Transverse colon (tissue), 4 donors: ENCODE results near the gene ZNF622. TPM values are rescaled to one million over a fixed set of nuclear protein-coding genes. Genes with fewer than 3 reads are reported as not detected.

ENCODE experiments used
- DNase-seq: peaks from one replicate; pipeline ENCODE4 v3.0.0-alpha.2; 2019
- H3K27ac ChIP-seq, 4 donors: fragments of 200-600 bp; sonication (generic); 2 replicates each; pipeline ENCODE4 v1.5.1; 2016 to 2018; ENCODE audit warnings: inconsistent platforms in 4 of 4
- H3K27me3 ChIP-seq: fragments of 200-600 bp; sonication (generic); 2 replicates; pipeline ENCODE4 v1.5.1; 2017; ENCODE audit warnings: inconsistent platforms
- H3K36me3 ChIP-seq, 4 donors: fragments of 200-600 bp; sonication (generic); 2 replicates each; pipeline ENCODE4 v1.5.1; 2017 to 2019; ENCODE audit warnings: inconsistent platforms in 4 of 4
- H3K4me1 ChIP-seq, 4 donors: fragments of 200-600 bp; sonication (generic); 2 replicates each; pipeline ENCODE4 v1.5.1; 2017 to 2020; ENCODE audit warnings: inconsistent platforms in 4 of 4
- H3K4me3 ChIP-seq, 4 donors: fragments of 200-600 bp; sonication (generic); 1 replicate in 1 of 4; 2 replicates in 3 of 4; pipeline versions ENCODE4 v1.5.1 to v1.6.1; 2017 to 2019; ENCODE audit warnings: inconsistent platforms in 4 of 4
- H3K9me3 ChIP-seq, 2 donors: fragments of 200-600 bp; sonication (generic); 2 replicates each; pipeline ENCODE4 v1.5.1; 2017 to 2019; ENCODE audit warnings: inconsistent platforms in 2 of 2
- CTCF ChIP-seq, 5 experiments: fragments of 200-600 bp in 3 of 5; fragments of 450-650 bp in 2 of 5; sonication (generic) in 3 of 5; IDR thresholded peaks; 1 replicate in 2 of 5; 2 replicates in 3 of 5; pipeline ENCODE4 v1.5.1; 2016 to 2017; ENCODE audit warnings: antibody characterized with exemption in 5 of 5, inconsistent platforms in 3 of 5, mild to moderate bottlenecking in 2 of 5, moderate library complexity in 1 of 5
- EP300 ChIP-seq: sonication (generic); formaldehyde crosslinking; IDR thresholded peaks from one replicate; pipeline ENCODE4 v1.6.1; 2017; ENCODE audit warnings: antibody characterized with exemption, low read depth
- POLR2A ChIP-seq: fragments of 450-650 bp; IDR thresholded peaks from one replicate; pipeline ENCODE4 v1.6.1; 2016; ENCODE audit warnings: antibody characterized with exemption, mild to moderate bottlenecking, moderate library complexity
- POLR2AphosphoS5 ChIP-seq, 3 donors: sonication (generic); formaldehyde crosslinking; IDR thresholded peaks; one replicate each; pipeline ENCODE4 v1.6.1; 2016; ENCODE audit warnings: antibody characterized with exemption in 3 of 3
- WGBS, 2 donors: methylation state at CpG; one replicate each; pipeline ENCODE4 v1.1.5; 2018; ENCODE audit warnings: low coverage in 1 of 2; 5-methylcytosine and 5-hydroxymethylcytosine counted together
- in situ Hi-C, 4 donors: fragments of 200-750 bp; cut with MboI; loops; one replicate each; pipeline versions ENCODE4 v1.15.0 to v1.15.1; 2017; ENCODE audit warnings: low sequenced_read_pairs in 3 of 4, low pct_ligation_motif_present in 1 of 4, low pct_unique_long_range_greater_than_20kb in 1 of 4
- intact Hi-C: fragments of 100-400 bp; cut with DNase I; formaldehyde crosslinking; loops from one replicate; pipeline ENCODE4 v1.15.1; 2023; ENCODE audit warnings: low total_unique reads
- total RNA-seq, 4 donors: library from RNA; depleted of rRNA; stranded (reverse); fragments of >200 nt; gene quantifications; one replicate each; pipeline ENCODE4 v1.1.0, GENCODE V29; 2016

The ZNF622 gene
- total RNA-seq = 100 to 1,000 TPM in 1 of 4 donors, 10 to 100 TPM in 3; 21.3 to 137 (median 48.2) TPM

DNA sequence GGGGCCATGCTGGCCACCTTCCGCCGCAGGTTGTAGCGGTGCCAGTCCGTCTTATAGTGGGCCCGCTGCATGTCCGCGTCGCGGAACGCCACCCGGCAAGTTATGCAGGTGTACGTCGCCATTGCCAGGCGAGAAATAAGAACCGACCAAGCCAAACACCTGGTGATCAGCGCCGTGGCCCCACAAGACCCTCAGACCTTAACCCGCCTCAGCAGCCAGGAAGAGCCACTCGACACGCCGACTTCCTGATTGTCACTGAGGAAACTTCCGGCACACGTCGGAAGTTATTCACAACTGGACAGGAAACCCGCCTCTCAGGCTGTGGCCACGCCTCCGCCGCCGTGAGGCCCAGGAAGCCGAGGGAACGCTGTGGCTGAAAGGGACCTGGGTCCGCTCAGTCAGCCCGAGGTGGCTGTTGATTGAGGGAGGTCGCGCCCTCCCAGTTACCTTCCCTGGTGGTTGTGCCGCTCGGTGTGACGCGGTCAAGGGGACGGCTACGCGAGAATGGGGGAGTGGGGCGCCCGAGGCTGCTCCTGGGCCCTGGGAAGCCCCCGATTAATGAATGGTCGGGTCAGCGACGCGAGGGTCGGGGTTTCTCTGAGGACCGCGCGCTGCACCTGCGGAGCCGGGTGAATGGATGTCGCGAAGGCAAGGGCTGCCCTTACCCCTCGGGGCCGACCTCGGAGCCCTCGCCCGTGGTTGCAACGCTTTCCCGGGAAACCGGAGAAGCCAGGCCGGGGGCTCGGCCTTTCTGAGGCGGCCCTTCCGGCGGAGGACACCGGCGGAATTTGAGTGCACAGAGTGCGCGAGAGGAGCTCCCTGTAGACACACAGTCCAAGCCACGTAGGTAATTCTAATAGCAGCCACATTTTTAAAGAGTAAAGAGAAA, at the start of gene ZNF622:
TSS of gene ZNF622 (minus strand) at position 257 of the 889 bp plus-strand sequence. CDS start at position 122, 135 bp downstream.
- Histone ChIP-seq H3K4me3 (peak within 1 kb of the TSS; percentile 47 to 86 (median 81)), H3K27me3 (no peaks in the 10 kb centered on the region), H3K36me3 (peaks cover 0 to 25% (median 12%) of the 10 kb centered on the region in 4 donors), H3K9me3 (no peaks in the 10 kb centered on the region), H3K27ac (peak within 1 kb of the TSS; percentile 84 to 91 (median 89)), H3K4me1 (peaks cover 9 to 56% (median 46%) of the 10 kb centered on the region in 4 donors)
- peak; percentile 94 for DNase-seq
- in situ Hi-C loops (no loop called here), intact Hi-C loops (no loop called here)
- WGBS, 2 donors = 0 to 10% methylated on average over 2 to 43 of the region's 75 CpGs
- TF ChIP-seq POLR2AphosphoS5 (IDR thresholded peaks at IDR 0.05) = peak; percentile 95 to 98 (median 97)
- peak; percentile 92 for TF ChIP-seq POLR2A
- TF ChIP-seq CTCF (IDR thresholded peaks at IDR 0.05) = no peak

- no peak for DNase-seq
- no peaks in the 10 kb centered on the region for H3K27me3 ChIP-seq
- no peak for TF ChIP-seq POLR2A
- peak overlapping the region in 1 of 4 donors; percentile 90 for H3K27ac ChIP-seq
- peaks cover 0 to 23% (median 4%) of the 10 kb centered on the region in 4 donors for H3K4me1 ChIP-seq
- H3K9me3 ChIP-seq = no peaks in the 10 kb centered on the region
- H3K4me3 ChIP-seq = no peak overlapping the region
- H3K36me3 ChIP-seq = no peaks in the 10 kb centered on the region
- in situ Hi-C loops (no loop called here), intact Hi-C loops (no loop called here)
- 85 to 87% methylated on average over 3 of the region's 3 CpGs for WGBS, 2 donors
Measured at GRCh38 chr5:16510098-16510497, 44.5 kb upstream of the ZNF622 start.

DNA sequence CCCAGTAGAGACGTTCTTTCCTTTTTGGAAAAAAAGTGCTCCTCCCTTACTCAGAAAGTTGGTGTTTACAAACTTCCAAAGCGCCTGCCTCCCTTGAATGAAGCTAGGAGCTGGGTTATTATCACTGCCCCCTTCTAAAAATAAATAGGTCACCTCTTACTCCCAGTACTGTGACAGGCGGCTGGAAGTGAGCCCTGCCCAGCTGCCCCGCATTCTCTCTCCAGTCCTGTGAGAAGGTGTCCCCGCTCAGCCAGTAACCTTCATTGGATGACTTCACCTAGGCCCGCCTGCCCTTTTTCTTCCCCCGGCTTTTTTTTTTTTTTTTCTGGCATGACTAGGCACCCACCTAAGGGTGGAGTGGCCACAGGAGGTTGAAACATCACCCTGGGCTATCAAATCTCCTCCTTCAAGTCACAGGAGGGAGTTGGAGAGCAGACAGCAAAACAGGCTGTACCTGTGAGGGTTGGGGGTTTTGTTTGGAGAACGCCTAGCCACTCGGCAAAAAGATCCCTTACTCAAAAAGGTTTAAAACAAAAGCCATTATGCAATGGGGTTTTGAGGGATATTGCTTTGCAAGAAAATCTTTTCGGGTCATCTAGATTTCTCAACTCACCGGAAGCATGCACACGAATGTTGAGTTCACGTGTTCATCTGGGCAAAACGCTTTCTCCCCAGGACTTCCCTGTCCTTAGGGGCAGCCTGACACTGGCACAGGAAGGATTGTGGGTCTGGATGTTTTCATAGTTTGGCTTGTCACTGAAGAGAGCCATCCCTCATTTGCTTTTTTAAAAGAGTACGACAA, 43.3 kb upstream of the ZNF622 start:
- Histone ChIP-seq H3K4me3 (peak overlapping the region in 2 of 4 donors; percentile 21 to 49), H3K4me1 (peaks cover 0 to 23% (median 4%) of the 10 kb centered on the region in 4 donors), H3K9me3 (no peaks in the 10 kb centered on the region), H3K36me3 (no peaks in the 10 kb centered on the region), H3K27me3 (no peaks in the 10 kb centered on the region), H3K27ac (peak overlapping the region in 3 of 4 donors; percentile 46 to 90 (median 82))
- 45 to 65% methylated on average over 4 to 15 of the region's 15 CpGs for WGBS, 2 donors
- no peak for TF ChIP-seq CTCF (IDR thresholded peaks at IDR 0.05)
- peak; percentile 87 for TF ChIP-seq POLR2A
- peak in 1 of 3 donors; percentile 66 for TF ChIP-seq POLR2AphosphoS5 (IDR thresholded peaks at IDR 0.05)
- no peak for TF ChIP-seq EP300
- intact Hi-C loops = no loop called here
- peak; percentile 38 for DNase-seq
- in situ Hi-C loops = no loop called here

DNA sequence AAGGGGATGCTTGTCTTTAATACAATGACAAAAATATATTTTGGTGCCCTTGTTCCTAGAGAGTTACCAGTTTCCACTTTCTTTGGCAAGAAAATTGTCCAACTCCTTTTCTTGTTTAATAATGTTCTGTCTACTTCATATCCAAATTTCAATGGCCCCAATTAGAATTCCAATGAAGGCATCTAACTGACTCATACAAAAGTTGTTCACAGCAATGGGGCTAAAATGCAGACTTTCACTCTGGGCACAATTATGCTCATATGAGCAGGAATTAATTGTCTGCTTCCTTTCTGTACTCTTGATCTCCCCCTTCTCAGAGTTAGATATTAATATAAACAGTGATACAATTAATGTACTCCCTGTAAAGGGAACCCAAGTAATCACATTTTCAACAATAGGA, 42.1 kb upstream of the ZNF622 start:
- in situ Hi-C loops (no loop called here), intact Hi-C loops (no loop called here)
- Histone ChIP-seq H3K9me3 (no peaks in the 10 kb centered on the region), H3K4me3 (peak overlapping the region in 2 of 4 donors; percentile 21 to 49), H3K27ac (peak overlapping the region in 3 of 4 donors; percentile 46 to 90 (median 82)), H3K4me1 (peaks cover 0 to 23% (median 4%) of the 10 kb centered on the region in 4 donors), H3K27me3 (no peaks in the 10 kb centered on the region), H3K36me3 (no peaks in the 10 kb centered on the region)
- no peak for DNase-seq
- TF ChIP-seq POLR2AphosphoS5 (IDR thresholded peaks at IDR 0.05) = no peak
- no peak for TF ChIP-seq POLR2A
- TF ChIP-seq EP300 = no peak
- no peak for TF ChIP-seq CTCF (IDR thresholded peaks at IDR 0.05)
